ENCODE results near the gene KRT4.

GRCh38 chr12:52801773-52802172, 12.1 kb downstream of the KRT4 start:
- TF ChIP-seq CTCF (conservative IDR thresholded peaks at IDR 0.05; ENCODE audit: low read length), result no peak
- no peak for TF ChIP-seq EZH2phosphoT487 (IDR thresholded peaks at IDR 0.05; ENCODE audit: borderline replicate concordance, low read depth, low read length)
